Measurements from ENCODE around the gene LRRIQ1.
"Not testable (repeated sequence)": the region's sequence is repeated elsewhere in the genome, so short reads cannot be mapped to it uniquely, and the experiment has no call there.

The LRRIQ1 gene, protein sequence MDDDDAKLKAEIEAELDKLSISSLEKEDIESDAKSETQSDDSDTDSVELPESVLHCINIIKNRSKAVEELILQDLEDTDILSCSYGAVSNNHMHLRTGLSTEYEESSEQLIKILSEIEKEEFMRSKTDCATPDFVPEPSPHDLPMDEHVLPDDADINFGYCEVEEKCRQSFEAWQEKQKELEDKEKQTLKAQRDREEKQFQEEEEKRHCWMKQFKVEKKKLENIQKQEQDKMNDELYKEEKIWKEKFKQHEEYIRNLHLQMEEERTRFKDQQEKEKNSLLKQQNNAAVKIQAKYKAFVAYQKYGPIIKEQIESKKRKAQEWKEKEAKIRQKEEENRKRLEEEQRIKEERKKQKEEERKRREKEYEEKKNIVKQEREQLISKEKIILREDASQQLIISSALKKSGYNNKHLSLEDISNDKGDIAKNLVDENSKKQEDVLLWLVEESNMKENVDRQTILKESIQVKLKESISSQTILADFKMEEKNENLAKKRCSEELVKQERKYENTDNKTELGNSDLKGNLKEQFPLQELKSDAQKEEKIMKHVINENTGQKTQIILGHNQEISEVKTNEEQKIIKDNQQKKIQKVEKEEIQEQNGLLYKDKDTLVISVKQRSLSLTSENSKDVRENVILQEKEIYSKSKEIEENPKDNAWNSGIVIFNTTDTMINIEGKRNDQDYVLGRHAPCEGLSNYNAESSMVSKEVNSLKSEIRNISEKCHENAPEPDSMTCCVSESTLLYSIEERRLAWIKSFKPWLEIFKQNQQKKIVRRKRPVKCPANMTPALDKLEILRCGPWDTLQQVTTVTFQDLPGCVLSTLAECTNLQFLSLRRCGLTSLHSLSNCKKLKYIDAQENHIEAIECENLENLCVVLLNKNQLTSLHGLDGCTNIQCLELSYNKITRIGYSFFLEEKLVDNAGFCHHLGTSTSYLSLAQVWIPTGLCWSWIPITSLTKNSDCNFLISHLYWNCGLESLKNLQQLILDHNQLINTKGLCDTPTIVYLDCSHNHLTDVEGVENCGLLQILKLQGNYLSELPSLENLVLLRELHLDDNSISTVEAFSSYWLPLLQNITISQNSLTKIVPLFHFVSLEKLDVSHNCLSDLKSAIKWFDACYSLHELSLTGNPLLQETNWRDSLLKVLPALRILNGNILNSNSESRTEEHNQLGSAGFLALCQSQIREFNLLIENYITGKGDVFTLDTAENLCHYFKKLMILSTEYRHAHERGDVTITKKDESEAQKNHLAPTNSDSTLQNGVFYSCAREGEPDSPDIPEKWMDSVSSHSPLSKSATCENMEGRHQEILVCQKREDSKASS (N-terminal part only)
- 0 to 0.39 (median 0) reads per million in 18 experiments for total RNA-seq

DNA sequence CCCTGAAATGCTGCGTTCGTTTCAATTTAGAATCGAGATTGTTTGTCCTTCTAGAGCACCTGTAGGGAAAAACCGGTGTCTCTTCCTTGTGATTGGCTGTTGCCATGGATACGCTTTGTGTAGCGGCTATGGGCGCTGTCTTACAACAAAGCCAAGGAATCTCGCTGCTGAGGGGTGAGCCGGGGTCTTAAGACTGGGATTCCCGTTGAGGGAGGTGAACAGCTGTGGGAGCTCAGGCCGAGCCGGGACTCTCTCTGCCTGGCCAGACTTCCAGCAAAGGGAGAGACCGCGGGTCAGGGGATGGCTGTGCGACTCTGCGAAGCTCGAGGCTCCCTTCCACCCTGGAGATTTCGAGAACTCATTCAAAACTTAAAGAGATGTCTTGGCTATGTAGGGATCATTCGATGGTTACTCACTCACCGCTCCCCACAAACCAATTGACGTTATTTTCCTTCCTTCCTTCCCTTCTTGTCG is at the start of gene LRRIQ1, which contains the start of gene TSPAN19:
Gene LRRIQ1 (plus strand): TSS at position 118 of the 474 bp plus-strand sequence. CDS start 1,826 bp downstream, outside the sequence.
Gene TSPAN19 (minus strand): TSS at position 44 of the 474 bp plus-strand sequence. CDS start 6,331 bp downstream, outside the sequence.
- peak in 1 of 2 donors; percentile 37 for DNase-seq

DNA sequence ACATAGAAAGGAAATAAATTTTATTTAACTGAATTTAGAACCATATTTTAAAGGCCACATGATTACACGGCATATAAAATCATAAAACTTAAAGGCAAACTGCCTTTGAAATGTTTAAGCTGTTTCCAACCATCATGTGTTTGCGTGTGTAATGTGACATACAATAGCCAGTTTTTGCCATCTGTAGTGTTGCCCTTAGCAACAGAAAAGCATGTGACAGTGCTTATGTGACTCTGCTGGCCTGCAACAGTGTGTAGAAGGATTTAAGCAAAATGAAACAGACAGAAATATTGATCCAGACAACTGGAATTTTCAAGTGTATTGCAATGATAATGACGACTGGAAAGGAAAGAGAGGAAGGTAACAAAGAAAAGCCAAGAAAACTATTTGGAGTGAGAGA is 49.6 kb upstream of the LRRIQ1 start:
- DNase-seq, result no peak

DNA sequence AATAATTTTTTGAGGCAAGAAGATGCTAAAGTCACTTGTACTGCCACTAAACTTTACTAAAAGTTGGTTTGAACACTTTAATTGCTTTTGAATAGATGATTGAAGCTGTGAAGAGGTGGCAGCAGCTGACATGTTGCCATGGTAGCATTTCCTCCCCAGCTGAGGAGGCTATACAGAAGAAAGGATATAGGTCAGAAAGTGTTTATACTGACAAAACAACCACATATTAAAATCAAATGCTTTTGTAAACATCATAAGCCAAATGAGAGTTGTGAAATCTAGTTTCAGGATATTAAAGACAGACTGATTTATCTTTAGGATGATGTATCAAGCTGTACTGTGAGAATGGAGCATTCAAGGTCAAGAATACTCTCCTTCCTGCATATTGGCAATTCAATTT is 41.7 kb upstream of the LRRIQ1 start:
- DNase-seq, result no peak

DNA sequence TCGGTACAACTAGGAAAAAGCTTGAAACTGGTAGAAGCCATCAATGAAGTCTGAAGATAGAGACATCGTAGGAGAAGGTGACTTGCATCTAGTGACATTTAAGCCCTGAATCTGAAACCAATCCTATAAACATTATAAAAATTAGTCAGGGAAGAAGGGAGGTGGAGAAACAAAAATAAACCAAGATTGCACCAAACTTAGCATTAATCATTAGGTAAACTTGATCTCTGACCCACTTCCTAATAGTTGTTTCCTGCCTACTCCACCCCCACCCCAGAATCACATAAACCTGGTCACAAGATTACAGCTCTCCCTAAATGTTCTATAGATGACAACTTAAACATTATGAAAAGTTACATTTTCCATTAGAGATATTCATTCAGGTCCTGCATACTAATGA is 40.5 kb upstream of the LRRIQ1 start:
- no peak for DNase-seq

DNA sequence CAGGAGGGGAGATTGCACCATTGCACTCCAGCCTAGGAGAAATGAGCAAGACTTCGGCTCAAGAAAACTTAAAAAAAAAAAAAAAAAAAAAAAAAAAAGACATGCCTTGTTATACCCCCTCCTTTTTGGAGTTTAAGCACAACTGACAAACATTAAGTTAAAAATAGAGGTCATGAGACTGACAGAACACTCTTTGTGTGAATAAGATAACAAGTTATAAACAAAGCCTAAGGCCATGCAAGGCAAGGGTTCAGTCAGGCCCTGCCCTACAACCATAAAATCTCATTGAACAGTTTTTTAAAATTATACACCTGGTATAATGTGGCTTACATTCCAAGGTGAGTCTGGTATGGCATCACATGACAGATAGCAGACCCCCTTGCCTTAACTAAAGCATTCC is 39.4 kb upstream of the LRRIQ1 start:
- DNase-seq, result no peak

DNA sequence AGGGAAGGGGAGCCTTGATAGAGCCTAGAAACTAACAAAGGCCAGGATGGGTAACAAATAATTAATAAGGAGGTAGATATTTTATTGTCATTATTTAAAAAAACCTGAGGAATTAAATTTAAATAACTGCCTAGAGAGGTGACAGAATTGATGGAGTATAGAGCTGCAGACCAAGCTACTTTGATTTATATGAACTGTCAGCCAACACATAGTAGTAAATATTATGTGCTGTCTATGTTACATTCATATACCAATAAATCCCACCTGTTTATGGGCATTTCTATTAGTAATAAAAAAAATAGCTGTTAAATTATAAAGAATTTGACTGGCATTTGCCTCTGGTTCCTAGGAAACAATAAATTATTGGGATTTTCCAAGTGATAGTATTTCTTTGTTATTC is 37.8 kb upstream of the LRRIQ1 start:
- DNase-seq, result no peak

DNA sequence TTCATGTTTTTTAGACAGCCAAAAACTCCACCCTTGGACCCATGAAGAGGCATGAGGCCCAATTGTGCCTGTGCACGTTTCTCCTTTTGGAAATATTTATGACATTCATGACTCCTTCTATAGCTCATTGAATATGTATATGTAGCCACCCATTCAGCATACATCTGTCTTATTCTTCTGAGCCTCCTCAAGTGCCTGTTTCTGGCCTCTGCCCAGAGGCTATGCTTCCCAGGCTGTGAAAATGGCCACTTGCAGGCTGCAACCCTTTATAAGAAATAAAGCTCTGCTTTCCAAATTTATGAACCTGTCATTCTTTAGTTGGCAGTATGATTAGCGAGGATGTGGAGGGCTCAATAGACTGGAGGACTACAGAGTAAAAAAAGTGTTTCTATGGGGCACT is 35.4 kb upstream of the LRRIQ1 start:
- DNase-seq, result no peak

DNA sequence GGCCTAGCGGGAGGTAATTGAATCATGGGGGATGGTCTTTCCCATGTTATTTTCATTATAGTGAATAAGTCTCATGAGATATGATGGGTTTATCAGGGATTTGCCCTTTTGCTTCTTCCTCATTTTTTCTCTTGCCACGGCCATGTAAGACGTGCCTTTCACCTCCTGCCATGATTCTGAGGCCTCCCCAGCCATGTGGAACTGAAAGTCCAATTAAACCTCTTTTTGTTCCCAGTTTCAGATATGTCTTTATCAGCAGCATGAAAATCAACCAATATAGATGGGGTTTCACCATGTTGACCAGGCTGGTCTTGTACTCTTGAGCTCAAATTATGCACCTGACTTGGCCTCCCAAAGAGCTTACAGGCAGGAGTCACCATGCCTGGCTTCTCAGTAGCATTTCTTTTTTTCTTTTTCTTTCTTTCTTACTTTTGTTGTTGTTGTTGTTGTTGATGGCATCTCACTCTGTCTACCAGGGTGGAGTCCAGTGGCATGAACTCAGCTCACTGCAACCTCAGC is 33.3 kb upstream of the LRRIQ1 start:
- no peak for DNase-seq

DNA sequence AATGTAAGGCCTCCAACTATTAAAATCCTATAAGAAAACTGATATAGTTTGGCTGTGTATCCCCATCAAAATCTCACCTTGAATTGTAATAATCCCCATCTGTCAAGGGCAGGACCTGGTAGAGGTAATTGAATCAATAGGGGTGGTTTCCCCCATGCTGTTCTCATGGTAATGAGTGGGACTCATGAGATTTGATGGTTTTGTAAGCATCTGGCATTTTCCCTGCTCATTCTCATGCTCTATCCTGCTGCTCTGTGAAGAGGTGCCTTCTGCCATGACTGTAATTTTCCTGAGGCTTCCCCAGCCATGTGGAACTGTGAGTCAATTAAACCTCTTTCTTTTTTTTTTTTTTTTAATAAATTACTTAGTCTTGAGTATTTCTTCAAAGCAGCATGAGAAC is 31.9 kb upstream of the LRRIQ1 start:
- no peak for DNase-seq

DNA sequence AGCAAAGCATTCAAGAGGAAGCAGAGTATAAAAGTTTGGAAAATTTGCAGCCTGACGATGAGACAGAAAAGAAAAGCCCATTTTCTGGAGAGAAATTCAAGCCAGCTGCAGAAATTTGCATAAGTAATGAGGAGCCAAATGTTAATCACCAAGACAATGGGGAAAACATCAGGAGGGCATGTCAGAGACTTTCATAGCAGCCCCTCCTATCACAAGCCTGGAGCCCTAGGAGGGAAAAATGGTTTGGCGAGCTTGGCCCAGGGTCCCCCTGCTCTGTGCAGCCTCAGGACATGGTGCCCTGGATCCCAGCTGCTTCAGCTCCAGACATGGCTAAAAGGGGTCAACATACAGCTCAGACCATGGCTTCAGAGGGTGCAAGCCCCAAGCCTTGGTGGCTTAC is 31.1 kb upstream of the LRRIQ1 start:
- not testable (repeated sequence) for DNase-seq

DNA sequence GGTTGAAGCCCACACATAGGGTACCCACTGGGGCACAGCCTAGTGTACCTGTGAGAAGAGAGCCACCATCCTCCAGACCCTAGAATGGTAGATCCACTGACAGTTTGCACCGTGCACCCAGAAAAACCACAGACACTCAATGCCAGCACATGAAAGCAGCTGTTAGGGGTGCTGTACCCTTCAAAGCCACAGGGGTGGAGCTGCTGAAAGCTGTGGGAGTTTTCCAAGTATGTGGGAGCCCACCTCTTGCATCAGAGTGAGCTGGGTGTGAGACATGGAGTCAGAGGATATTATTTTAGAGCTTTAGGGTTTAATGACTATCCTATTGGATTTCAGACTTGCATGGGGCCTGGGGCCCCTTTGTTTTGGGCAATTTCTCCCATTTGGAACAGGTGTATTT is 30.5 kb upstream of the LRRIQ1 start:
- DNase-seq, result no peak

DNA sequence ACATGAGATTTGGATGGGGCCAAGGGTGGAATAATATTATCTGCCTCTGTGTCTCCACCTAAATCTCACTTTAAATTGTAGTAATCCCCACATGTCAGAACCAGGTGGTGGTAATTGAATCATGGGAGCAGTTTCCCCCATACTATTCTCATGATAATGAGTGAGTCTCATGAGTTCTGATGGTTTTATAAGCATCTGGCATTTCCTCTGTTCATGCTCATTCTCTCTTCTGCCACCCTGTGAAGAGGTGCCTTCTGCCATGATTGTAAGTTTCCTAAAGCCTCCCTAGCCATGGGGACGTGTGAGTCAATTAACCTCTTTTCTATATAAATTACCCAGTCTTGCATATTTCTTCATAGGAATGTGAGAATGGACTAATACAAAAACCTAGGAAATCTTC is 29.9 kb upstream of the LRRIQ1 start:
- no peak for DNase-seq

DNA sequence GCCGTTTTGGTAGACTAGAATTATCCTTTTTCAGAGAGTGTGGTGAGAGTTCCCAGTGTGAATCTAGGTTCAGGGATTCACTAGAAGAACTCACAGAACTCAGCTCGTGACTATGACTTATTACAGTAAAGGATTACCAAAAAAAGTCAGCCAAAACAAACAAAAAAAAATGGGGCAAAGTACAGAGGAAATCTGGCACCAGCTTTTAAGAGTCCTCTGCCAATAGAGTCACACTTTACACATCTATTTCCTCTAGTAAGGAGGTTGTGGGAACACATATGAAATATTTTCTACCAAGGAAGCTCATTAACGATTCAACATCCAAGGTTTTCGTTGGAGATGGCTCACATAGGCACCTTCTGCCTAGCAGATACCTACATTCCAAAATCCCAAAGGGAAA is 28.3 kb upstream of the LRRIQ1 start:
- no peak for DNase-seq

DNA sequence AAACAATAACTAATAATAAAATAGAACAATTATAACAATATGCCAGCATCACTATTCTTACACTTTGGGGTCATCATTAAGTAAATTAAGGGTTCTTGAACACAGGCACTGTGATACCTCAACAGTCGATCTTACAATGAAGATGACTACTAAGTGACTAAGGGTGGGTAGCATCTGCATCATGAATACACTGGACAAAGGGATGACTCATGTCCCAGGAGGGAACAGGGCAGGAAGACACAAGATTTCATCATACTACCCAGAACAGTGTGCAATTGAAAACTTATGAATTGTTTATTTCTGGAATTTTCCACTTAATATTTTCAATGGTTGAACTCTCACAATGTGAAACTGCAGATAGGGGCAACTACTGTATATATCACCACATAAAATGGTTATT is 19.7 kb upstream of the LRRIQ1 start:
- DNase-seq, result no peak

DNA sequence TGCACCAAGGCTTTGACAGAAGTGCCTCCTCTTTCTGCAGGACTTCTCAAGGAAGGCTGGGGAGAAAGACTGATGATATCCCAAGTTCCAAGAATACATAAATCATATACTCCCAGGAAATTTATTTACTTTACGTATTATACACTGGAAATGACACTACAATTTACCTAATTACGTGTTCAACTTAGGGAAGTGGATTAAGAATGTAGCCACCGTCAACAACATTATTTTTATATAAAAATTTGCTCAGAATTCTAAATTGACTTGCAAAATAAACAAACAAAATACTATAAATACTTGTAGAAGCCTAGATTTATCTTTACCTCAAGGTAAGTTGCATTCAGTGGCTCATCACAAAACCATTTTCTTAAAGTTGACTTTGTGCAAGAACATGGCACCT is 19.0 kb upstream of the LRRIQ1 start:
- DNase-seq, result no peak

DNA sequence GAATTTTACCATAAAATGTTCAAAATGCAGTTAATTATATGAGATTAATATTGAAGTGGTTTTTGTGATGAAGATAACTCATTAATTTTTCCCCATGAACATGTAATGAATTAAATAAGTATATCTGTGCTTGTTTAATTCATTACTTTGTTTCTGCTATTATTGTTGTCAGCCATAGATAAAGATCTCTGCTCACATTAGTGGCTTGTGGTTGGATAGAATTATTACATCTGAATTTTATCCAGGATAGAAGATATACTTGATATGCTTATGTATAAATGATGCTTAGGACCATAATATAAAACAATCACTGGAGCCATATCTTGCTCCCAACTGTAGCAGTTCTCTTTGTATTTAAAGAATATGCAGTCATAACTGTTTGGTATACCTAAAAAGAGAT is 18.5 kb upstream of the LRRIQ1 start:
- DNase-seq, result no peak

DNA sequence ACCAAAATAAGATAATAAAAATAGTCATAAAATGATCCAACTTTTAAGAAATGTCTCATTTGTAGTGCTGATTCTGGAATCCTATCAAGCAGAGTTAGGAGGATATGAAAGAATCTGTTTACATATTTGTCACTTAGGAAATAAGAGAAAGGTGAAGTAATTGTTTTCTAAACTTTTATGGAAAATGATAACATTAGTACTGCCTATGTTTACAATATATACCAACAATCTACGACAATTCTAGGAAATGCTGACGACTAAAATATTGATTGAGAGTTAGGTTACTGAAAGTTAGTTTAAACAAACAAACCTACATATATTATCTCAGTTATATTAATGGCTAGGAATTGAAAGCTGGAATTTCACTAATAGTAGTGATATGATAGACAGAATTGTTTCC is 18.1 kb upstream of the LRRIQ1 start:
- DNase-seq, result no peak

DNA sequence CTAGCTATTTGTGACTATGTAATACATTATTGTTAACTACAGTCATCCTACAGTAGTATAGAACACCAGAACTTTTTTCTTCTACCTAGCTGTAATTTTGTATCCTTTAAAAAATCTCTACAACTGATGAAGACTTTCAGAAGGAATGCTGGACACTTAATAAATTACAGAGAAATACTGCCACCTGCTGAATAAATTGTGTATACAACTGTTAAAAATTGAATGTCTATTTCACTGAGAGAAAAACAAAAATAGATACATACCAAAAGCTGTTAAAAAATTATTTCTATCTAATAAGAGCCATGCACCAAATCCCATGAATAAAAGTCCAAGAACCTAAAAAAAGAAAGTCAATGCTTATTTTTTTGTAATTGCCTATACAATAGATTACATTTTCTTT is 6.7 kb upstream of the LRRIQ1 start:
- DNase-seq, result peak in 1 of 2 donors; percentile 14

DNA sequence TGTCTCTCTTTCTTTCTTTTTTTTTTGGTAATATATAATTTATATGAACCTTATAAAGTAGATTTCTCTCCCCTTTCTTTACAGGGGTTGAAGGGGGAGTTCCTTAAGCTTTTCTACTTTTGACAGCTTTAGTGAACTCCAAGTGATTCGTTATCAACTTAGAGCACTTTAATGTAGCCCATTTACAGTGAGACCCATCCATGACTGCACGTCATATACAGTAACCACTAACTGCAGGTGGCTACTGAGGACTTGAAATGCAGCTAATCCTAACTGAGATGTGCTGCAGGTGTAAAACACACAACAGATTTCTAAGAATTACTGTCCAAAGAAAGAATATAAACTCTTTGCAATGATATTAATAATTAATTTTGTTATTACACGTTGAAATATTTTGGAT is 582 bp downstream of the LRRIQ1 start:
- DNase-seq, result no peak

DNA sequence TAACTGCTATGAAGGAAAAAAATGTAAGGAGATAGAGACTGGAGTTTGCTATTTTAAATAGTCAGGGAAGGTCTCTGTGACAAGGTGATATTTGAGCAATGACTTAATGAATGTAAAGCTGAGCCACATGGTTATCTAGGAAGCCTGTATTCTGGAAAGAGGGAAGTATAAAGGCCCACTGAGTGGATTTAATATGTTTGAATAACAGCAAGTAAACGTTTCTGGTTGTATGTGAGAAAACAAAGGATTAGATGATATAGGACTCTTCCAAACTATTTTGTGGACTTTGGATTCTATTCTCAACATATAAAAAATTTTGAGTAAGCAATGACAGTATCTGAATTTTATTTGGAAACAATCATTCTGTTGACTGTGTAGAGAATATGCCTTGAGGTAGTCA is 5.2 kb downstream of the LRRIQ1 start:
- DNase-seq, result no peak

DNA sequence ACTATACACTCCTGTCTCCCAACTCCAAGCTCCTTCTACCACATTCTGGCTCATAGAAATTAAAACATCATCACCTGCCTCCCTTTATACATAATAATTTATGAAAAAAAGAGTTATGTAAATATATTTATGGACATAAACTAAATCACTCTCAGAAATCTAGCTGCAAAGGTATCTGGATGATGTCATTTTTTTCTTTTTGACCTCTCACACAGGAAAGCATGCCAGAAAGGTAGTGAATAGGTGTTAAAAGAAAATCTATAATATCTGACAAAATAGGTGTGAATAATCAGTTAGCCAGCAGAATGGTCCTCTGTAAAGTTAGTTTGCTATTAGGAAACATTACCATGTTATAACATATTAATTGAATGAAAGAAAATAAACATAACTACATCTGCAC is 7.7 kb downstream of the LRRIQ1 start:
- DNase-seq, result no peak

DNA sequence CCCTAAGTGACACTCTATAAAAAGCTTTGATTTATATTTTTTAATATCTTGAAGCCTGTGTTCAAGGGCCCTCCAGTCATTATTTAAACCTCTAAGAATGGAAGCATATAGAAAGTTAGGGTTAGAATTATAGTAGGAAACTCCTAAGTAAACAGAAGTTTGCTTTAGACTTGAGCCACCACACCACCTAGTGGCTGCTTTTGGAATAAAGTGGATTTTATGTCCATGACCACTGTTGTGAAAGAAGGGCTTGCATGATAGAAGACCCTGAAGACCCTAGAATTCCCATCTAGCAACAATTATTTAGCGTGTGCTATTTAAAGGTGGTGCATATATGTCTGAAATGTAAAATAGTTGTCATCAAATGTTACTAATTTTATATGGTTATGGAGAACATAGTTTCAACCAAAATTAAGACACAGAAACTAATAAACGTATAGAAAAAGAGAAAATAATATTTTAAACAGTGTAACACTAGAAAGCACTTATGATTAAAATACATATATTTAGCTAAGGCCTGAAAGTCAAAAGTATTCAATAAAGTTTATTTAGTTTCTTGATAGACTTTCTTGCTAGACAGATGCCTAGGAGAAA is 21.3 kb downstream of the LRRIQ1 start:
- DNase-seq, result peak; percentile 69 to 73

Data from inflammatory macrophage (primary cell).